Glutamatergic neuron (in vitro differentiated cells): Measurements from ENCODE around the gene PFN2. TPM values are rescaled to one million over a fixed set of nuclear protein-coding genes. Genes with fewer than 3 reads are reported as not detected.

Experiments
- DNase-seq: peaks from one replicate; pipeline ENCODE4 v3.0.0; 2022
- H3K27ac Mint-ChIP-seq: one replicate; pipeline ENCODE4 v1.8.0; 2020; ENCODE audit warnings: mild to moderate bottlenecking, mixed read lengths, inconsistent platforms; ENCODE audit not compliant: unreplicated experiment
- H3K27me3 Mint-ChIP-seq: one replicate; pipeline ENCODE4 v1.8.0; 2020; ENCODE audit warnings: mild to moderate bottlenecking, moderate library complexity, mixed read lengths, inconsistent platforms; ENCODE audit not compliant: unreplicated experiment
- H3K36me3 Mint-ChIP-seq: one replicate; pipeline ENCODE4 v1.8.0; 2020; ENCODE audit warnings: mild to moderate bottlenecking, mixed read lengths, inconsistent platforms; ENCODE audit not compliant: unreplicated experiment
- H3K4me1 Mint-ChIP-seq: one replicate; pipeline ENCODE4 v1.8.0; 2020; ENCODE audit warnings: mild to moderate bottlenecking, low read depth, mixed read lengths, inconsistent platforms; ENCODE audit not compliant: unreplicated experiment
- H3K4me3 Mint-ChIP-seq: one replicate; pipeline ENCODE4 v1.8.0; 2020; ENCODE audit warnings: mild to moderate bottlenecking, mixed read lengths, inconsistent platforms; ENCODE audit not compliant: unreplicated experiment
- H3K9me3 Mint-ChIP-seq: one replicate; pipeline ENCODE4 v1.8.0; 2020; ENCODE audit warnings: mild to moderate bottlenecking, moderate library complexity, mixed read lengths, inconsistent platforms; ENCODE audit not compliant: unreplicated experiment
- CTCF ChIP-seq: fragments of 200-600 bp; sonication (generic); IDR thresholded peaks from one replicate; pipeline ENCODE4 v1.5.0; 2021; ENCODE audit not compliant: partially characterized antibody, unreplicated experiment
- total RNA-seq: library from RNA; stranded (reverse); fragmentation: NEBNext Ultra II Directional; extraction: Animal tissue kit (Norgen Biotek cat#: 25700); gene quantifications from one replicate; pipeline ENCODE4 v1.2.1, GENCODE V29; 2021; ENCODE audit not compliant: unreplicated experiment

PFN2 gene
- total RNA-seq, 1 donor from 2014 or later: 364 TPM

- no peak for TF ChIP-seq CTCF
- Mint-ChIP-seq H3K9me3 (peaks cover 7% of the 10 kb centered on the region), H3K36me3 (peaks cover 11% of the 10 kb centered on the region), H3K27ac (no peak overlapping the region), H3K4me3 (no peak overlapping the region), H3K4me1 (peaks cover 8% of the 10 kb centered on the region), H3K27me3 (peaks cover 8% of the 10 kb centered on the region)
- DNase-seq: no peak
Measured at GRCh38 chr3:149975919-149976318, 5.2 kb upstream of the PFN2 start.

- TF ChIP-seq CTCF: no peak
- Mint-ChIP-seq H3K4me3 (peak overlapping the region; percentile 94), H3K27ac (peak overlapping the region; percentile 99), H3K4me1 (peaks cover 10% of the 10 kb centered on the region), H3K27me3 (peaks cover 20% of the 10 kb centered on the region), H3K36me3 (no peaks in the 10 kb centered on the region), H3K9me3 (peaks cover 20% of the 10 kb centered on the region)
- no peak for DNase-seq
Measured at GRCh38 chr3:149971403-149972075, 844 bp upstream of the PFN2 start.

GRCh38 chr3:149969940-149970715, 567 bp downstream of the PFN2 start:
- DNase-seq: peak; percentile 82
- no peaks in the 10 kb centered on the region for H3K36me3 Mint-ChIP-seq
- H3K27me3 Mint-ChIP-seq: peaks cover 22% of the 10 kb centered on the region
- H3K4me3 Mint-ChIP-seq: peak overlapping the region; percentile 98
- H3K4me1 Mint-ChIP-seq: peaks cover 20% of the 10 kb centered on the region
- H3K9me3 Mint-ChIP-seq: peaks cover 20% of the 10 kb centered on the region
- TF ChIP-seq CTCF: no peak
- H3K27ac Mint-ChIP-seq: peak overlapping the region; percentile 94

- Mint-ChIP-seq H3K9me3 (peaks cover 20% of the 10 kb centered on the region), H3K4me3 (peak overlapping the region; percentile 98), H3K36me3 (no peaks in the 10 kb centered on the region), H3K4me1 (peaks cover 25% of the 10 kb centered on the region), H3K27me3 (peaks cover 22% of the 10 kb centered on the region), H3K27ac (peak overlapping the region; percentile 94)
- peak; percentile 48 for DNase-seq
- TF ChIP-seq CTCF: no peak
Measured at GRCh38 chr3:149969110-149969939, 1.4 kb downstream of the PFN2 start.
